Measurements from ENCODE around the gene LCN9.

LCN9 gene

DNA sequence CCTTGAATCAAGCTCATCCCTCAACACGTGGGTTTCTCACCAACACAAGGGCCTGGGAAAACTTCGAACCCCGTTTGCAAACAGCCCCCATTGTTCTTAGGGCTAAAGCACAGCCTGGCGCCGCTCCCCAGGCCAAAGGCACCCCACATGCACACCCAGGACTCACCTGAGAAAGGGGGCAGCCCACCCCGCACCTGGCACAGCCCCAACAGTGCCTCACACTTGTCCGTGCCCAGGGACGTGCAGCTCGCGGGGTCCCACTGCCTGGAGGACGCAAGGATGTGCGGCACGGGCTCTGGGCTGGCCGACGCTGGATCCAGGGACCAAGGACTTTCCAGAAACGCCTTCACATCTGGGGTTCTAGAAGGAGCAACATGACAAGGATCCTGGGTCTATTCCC, 33.3 kb downstream of the LCN9 start:
- DNase-seq (ENCODE audit: extremely low read depth in 1 of 2, low read depth in 1 of 2) = no peak

DNA sequence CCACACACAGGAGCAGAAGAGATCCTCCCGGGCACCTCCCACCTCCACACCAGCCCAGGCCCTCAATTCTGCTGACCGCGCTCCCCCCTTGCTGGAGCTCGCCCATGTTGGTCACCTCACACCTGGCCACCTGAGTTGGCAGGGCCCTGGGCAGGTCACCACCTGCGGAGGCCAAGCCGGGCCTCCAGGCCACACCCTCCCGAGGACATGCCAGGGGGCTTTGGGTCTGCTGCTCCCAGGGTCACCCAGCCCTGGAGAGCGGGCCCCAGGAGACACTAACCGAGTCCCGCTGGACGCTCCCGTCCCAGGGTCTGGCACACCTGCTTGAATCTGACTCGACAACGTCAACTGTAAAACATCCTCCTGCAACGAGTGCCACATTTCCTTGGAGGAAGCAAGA, 34.1 kb downstream of the LCN9 start:
- DNase-seq (ENCODE audit: extremely low read depth in 1 of 2, low read depth in 1 of 2) = no peak

DNA sequence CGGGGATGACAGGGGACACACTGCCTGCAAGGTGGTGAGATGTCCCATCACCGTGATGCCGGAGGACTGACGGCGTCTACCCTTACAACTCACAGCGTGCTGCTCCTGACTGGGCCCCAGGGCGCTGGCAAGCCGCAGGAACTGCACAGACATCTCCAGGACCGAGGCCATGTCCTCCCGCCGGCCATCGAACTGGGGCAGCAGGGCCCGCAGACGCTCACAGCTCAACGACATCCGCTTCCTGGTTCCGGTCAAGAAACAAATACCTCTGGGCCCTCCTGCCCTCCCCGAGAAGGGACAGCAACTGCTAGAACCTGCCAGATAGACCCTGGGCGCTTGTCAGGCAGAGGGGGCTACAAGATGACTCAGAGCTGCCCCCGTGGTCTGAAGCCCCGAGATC, 35.1 kb downstream of the LCN9 start:
- DNase-seq (ENCODE audit: extremely low read depth in 1 of 2, low read depth in 1 of 2) = no peak

DNA sequence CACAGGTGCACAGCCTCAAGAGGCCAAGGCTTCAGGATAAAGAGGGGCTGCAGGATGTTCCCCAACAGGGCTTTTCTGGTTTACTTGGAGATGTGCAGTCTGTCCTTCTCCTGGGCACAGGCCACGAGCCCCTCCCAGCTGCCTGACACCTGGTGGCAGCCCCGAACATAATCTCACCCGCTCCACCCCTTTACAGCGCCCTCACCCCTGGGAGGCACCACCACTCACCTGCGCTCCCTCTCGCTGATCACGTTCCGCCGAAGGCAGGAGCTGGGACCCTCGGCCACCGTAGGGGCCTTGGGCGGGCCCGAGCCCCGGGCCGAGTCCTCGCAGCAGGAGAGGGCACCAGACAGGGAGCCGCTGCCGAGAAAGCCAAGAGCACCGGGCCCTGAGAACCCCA, 35.7 kb downstream of the LCN9 start:
- DNase-seq (ENCODE audit: extremely low read depth in 1 of 2, low read depth in 1 of 2) = no peak

DNA sequence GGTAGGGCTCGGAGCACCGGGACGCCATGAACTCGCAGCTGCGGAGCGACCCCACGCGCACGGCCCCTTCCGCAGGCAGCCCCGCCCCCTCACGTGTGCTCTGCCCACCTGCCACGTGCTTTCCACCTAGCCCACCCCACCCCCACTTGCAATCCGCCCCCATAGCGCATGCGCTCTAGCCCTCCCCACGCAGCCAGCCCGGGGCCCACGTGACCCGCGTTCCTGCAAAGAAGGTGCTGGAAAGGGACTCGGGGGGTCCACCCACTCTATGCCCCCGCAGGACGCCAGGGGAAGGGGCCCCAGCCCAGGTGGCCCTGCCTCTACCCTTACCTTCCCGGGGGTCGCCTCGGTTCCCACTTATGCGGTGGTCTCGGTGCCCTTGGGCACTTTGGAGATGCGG, 36.3 kb downstream of the LCN9 start, which contains the start of gene SOHLH1:
Gene SOHLH1 (minus strand): TSS at position 42 of the 400 bp plus-strand sequence. CDS start 14 bp downstream, at position 28.
- DNase-seq (ENCODE audit: extremely low read depth in 1 of 2, low read depth in 1 of 2) = no peak

DNA sequence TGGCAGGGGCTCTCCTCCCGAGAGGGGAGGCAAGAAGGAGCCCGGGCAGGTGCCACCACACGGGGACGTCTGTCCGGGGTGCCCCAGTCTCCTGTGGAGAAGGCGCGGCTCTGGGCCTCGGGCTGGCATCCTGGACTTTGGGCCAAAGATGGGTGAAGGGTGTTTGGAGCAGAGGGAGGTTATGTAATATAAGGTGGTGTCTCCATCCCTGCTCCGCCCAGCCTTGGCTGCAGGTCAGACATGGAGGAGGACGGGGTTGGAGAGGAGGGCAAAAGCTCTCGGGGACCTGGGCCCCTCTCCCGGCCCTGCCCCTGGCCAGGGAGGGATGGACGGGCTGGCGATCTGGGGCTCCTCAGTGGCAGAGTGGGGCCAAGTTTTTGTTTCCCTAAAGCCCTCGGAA, 37.4 kb downstream of the LCN9 start:
- DNase-seq (ENCODE audit: extremely low read depth in 1 of 2, low read depth in 1 of 2) = no peak

DNA sequence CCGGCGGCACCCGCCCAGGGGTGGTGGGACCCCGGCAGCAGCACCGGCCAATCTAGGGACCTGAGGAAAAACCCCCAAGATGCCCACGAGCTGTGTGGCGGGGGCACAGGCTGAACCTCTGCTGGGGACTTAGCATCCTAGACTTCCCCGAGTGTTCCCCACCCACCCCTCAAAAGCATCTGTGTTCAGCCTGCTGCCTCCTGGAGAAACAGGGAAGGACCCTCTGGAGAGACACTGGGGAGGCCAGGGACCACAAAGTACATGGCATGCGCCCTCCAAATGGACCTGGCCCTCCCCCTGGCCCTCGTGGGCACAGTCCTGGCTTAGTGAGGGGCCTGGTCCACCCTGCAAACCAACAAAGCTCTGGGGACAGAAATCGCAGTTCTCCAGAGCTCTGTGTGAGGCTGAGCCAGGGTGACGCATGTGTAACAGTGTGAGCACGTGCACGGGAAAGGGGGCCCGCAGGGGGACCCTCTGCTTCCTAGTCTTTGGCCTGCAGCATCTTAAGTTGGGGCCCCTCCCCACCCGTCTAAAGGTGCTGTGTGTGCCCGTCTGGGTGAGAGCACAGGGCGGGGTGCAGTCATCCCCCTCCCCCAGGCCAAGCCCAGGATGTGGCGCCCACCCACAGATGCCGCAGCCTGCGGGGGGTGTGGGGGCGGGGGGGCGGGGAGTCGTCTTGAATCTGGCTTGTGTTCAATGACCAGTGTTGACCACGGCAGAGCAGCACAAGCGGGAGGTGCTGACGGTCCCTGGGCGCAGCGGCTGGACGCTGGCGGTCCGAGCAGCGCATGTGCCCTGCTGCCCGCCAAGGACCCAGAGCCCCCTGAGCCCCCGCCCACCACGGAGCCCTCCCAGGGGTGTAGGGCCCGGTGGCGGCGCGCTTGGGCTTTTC, 38.2 kb downstream of the LCN9 start:
- no peak for DNase-seq (ENCODE audit: extremely low read depth in 1 of 2, low read depth in 1 of 2)

DNA sequence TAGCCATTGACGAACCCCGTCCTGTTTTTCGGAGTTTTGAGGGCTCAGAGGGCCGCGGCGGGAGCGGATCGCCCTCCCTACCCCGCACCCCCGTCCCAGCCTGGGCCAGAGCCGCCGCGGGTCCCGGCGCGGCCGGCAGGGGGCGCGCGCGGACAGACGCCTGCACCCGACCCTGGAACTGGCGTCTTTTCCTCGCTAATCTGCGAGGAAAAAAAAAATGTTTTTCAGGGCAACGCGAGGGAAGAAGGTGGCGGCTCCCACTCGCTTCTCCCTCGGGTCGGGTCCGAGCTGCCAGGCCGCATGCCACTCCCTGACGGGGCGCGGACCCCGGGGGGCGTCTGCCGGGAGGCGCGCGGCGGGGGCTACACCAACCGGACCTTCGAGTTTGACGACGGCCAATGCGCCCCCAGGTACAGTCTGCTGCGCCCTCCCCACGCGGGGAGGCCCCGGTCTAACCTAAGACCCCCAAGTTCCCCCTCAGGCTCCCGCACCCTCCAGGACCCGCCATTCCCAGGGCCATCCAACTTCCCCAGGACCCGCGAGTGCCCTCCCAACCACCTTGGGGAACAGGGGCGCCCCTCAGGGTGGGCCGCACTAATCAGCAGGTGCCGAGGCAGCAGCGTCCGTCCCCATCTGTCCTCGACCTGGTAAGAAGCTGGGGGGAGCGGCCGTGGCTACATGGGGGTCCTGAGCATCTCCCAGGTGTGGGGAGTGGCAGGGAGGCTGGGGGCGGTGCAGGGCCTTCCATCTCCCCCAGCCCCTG, 39.0 kb downstream of the LCN9 start, which contains the start of gene KCNT1:
Gene KCNT1 (plus strand): TSS at position 227 of the 763 bp plus-strand sequence. CDS start 74 bp downstream, at position 301.
- DNase-seq (ENCODE audit: extremely low read depth in 1 of 2, low read depth in 1 of 2) = peak in 1 of 2 donors; percentile 36

DNA sequence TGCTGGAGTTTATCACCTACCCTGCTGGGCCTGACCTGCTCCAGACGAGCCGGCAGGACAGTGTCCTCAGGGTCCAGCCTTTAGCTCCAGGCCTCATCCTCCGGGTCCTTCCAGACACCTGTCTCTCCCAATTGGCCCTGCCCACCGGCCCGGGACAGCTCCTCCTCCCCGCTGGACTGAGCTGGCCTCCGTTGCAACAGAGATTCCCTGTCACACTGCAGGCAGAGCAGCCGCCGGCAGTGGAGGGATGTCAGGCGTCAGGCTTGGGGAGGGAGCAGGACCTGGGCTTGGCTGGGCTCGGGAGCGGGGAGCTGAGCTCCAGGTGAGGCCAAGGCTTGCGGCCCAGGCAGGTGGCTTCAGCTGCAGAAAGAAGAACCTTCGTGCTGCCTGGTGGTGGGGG, 40.6 kb downstream of the LCN9 start:
- DNase-seq (ENCODE audit: extremely low read depth in 1 of 2, low read depth in 1 of 2) = no peak

DNA sequence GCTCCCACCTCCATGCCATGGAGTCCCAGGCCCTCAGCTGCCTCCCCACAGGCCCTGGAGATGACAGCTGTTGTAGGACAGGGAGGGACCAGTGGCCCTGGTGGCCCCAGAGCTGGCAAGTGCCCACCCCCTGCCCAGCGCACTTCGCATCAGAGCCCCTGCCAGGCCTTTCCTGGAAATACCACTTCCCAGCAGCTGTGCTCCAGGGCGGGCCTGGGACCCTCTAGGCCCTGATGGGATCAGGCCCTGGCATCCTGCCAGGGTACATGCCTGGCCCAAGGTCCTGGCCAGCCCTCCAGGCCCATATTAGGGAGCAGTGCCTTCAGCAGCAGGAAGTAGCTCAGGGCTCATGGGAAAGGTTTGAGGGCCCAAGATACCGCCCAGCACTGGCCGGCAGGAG, 41.4 kb downstream of the LCN9 start:
- no peak for DNase-seq (ENCODE audit: extremely low read depth in 1 of 2, low read depth in 1 of 2)

DNA sequence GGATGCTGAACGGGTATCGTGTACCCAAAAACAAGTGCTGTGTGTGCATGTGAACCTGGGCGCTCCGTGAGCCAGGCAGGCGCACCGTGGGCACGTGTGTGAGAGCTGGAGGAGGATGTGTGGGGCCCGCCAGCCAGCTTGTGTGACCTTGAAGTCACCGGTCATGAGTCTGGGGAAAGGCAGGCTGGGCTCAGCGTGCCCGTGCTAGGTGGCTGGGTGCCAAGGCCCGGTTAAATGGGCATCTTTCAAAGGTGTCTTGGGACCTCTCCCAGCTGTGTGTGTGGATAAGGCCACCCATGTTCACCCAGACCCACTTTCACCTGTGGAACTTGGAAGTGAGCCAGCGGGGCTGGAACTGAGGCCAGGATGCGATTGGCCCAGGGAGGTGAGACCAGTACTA, 42.3 kb downstream of the LCN9 start:
- no peak for DNase-seq (ENCODE audit: extremely low read depth in 1 of 2, low read depth in 1 of 2)

DNA sequence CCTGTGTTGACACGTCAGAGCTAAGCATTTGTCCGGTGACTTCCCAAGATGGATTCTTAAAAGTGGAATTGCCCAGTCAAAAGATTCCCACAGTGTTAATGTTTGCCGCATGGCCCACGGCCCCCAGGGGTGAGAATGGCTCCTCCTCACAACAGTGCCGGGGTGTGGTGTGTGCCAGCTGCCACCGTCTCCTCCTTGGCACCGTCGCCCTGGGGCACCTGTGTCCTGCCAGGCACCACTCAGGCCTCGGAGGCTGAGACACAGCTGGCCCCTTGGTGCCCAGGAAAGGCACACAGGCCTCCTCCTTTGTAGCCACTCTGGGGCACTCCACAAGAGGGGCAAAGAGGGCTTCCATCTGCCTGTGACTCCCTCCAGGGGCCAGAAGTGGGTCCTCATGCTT, 43.2 kb downstream of the LCN9 start:
- no peak for DNase-seq (ENCODE audit: extremely low read depth in 1 of 2, low read depth in 1 of 2)

DNA sequence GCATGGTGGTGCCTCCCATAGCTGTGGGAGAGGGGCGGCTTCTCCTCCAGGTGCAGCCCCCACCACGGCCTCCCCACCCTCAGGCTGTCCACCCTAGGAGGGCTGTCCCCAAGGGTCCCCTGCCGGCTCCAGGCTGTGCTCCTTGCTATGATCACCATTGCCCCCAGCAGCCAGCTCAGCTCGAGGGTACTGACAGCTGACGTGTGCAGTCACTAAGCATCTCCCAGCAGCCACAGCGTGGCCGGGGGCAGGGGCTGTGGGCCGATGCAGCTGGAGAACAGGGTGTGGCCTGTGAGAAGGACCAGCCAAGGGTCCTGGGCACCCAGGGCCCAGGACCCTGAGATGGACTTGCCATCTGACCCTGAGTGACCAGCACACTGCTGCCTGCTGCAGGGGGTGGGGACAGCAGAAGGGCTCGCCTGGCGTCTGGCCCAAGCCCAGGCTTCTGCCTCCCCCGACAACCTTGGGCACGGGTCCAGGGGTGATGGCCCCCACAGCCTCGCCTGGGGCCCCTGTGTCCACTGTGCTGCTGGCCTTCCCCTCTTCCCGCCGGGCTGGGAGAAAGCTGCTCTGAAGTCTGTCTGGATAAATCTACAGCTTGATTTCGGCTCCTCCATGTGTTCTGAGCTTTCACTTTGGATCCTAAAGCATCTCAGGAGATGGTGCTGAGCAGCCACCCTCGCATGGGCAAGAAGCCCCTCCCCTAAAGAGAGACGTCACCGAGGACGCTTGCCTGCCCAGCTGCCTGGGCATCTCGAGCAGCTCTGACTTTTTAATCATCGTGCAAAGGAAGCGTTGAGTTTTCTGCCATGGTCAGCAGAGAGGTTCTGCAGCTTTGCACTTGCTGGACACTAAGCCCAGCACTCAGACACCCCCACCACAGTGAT, 44.4 kb downstream of the LCN9 start:
- no peak for DNase-seq (ENCODE audit: extremely low read depth in 1 of 2, low read depth in 1 of 2)

DNA sequence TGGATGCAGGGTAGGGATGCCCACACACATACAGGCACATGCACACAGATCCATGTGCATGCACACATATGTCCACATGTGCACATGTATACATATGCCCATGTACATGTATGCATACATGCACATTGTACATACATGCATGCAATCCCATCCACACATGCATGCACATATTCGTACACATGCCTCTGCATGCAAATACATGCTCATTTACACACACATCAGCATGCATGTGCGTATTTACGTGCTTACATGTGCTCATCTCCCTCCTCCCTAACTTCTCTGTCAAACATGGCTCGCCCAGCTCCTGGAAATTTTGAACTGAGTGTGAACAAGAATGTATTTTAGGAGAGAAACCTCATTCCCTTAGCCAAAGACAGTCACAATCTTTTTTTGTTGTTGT, 45.1 kb downstream of the LCN9 start:
- DNase-seq (ENCODE audit: extremely low read depth in 1 of 2, low read depth in 1 of 2) = no peak

DNA sequence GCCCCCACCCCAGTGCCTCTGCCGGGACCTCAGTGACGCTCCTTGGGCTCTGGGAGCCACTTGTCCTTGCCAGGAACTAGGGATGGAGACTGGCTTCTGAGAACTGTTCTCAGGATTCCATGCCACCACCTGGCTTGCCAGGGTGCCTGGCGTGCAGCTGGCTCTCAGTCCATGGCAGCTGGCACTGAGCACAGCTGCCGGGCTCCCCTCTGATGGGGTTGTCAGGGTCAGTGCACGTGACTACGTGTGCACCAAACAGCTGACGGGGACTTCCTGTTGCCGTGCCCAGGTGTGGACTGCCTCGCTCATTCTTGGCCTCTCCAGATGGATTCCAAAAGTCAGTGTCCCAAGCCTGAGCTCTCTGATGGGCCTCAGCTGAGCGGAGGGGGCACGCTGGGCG, 48.3 kb downstream of the LCN9 start:
- DNase-seq (ENCODE audit: extremely low read depth in 1 of 2, low read depth in 1 of 2) = no peak

DNA sequence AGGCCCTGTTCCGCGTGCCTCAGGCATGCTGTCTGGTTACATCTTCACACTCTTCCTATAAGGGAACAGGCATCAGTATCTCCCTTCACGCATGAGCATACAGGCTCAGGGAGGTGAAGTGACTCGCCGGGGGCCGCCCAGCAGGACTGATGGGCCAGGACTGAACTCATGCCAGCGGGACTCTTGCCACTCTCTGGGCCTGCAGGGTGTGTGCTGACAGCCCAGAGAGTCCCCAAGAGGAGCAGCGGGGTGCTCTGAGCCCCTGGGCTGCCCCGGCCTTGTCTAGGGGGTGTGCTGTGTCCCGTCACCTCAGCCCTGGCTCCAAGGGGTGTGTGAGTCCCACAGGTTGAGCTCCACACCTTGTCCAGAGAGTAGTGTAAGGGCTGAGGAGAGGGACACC, 48.8 kb downstream of the LCN9 start:
- DNase-seq (ENCODE audit: extremely low read depth in 1 of 2, low read depth in 1 of 2) = no peak

DNA sequence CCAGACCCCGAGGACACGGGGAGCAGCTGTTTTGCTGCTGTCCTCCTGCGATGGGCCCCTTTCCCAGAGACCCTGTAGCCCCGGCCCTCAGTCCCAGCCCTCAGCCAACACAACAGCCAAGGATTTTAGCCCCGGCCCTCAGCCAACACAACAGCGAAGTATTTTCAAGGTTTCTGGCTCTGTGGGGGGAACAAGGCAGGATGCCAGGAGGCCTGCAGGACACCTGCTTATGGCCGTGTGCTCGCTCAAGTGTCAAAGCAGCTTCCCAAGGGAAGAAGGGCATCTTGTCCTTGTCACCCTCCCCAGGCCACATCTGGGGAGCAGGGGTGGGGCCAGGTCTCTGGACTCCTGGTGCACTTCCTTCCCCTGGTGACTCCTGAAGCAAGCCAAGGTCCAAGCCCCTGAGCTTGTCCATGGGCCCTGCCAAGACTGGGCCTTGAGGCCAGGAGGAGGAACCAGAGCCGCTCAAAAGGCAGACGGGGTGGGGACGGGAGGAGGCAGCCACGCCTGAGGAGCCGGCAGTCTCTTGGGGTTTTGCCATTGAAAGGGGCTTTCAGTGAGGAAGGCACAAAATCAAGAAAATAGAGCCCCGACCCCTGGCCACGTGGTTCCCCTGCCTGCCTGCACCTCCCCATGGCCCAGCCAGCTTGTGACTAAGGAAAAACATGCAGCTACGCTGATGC, 49.6 kb downstream of the LCN9 start:
- no peak for DNase-seq (ENCODE audit: extremely low read depth in 1 of 2, low read depth in 1 of 2)

DNA sequence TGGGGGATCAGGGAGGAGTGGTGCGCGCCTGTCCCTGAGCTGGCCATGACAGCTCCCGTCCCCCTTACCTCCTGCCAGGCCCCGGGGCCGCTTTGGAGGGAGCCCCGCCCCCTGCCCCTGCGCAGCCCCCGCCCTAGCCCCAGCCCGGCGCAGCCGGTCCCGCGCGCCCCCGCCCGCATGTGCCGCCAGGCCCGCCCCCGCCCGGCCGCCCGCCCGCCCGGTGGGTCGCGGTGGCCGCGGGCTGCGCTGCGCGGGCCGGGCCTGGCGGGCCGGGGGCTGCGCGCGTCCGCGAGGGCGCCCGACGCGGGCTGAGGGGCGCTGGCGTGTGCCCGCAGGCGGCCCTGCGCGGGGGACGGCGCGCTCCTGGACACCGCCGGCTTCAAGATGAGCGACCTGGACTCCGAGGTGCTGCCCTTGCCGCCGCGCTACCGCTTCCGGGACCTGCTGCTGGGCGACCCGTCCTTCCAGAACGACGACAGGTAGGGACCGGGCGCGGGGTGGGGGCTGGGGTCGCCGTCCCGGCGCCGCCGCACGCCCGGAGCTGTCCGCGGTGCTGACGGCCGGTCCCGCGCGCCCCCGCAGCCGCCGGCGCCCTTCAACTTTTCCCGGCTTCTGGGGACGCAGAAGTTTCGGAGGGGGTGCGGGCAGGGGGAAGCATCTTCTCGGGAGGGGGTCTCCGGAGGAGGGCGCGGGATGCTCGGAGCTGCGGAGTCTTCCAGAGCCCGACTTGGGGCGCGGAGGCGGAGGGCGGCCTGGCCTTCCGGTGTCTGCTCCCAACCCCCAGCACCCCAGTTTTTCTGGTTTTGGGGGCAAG, 51.3 kb downstream of the LCN9 start:
- DNase-seq (ENCODE audit: extremely low read depth in 1 of 2, low read depth in 1 of 2) = no peak

DNA sequence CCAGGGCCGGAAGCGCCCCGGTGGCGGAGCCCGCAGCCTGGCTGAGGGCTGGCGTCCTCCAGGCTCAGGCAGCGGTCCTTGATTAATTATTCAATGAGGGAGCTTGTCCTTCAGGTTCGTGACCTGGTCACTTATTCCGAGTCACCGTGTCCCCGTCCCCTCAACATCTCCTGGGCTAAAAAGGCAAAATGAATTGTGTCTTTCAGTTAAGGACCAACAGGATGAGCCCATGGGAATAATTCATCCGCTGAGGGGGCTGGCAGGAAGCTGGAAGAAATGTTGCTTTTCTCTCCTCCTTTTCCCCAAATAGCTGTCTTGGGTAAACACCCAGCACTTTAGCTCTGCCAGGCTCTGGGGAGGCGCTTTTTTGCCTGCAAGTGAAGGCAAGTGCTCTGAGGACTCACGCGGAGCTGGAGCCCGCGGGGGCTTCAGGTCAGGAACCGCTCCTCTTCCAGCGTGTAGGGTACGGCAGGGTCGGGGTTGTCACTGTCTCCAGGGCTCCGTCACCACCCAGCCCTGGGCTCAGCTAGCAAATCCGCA, 52.0 kb downstream of the LCN9 start:
- no peak for DNase-seq (ENCODE audit: extremely low read depth in 1 of 2, low read depth in 1 of 2)
